Measurements from ENCODE around the gene VCX. TPM values are rescaled to one million over a fixed set of nuclear protein-coding genes. Genes with fewer than 3 reads are reported as not detected.
"Not testable (repeated sequence)": the region's sequence is repeated elsewhere in the genome, so short reads cannot be mapped to it uniquely, and the experiment has no call there.

The VCX gene
- total RNA-seq (2021; fragmentation: NEBNext Ultra II Directional; extraction: Animal tissue kit (Norgen Biotek cat#: 25700)) = not detected
- long read RNA-seq = 0 reads

GRCh38 chrX:7842871-7843270, at the start of gene VCX:
TSS of gene VCX (plus strand) at chrX:7843171. CDS start at chrX:7843204, 33 bp downstream.
- not testable (repeated sequence) for H3K9me3 Mint-ChIP-seq; H3K27me3 Mint-ChIP-seq (ENCODE audit: insufficient read depth); H3K27ac Mint-ChIP-seq; H3K36me3 Mint-ChIP-seq (ENCODE audit: low read depth); H3K4me1 Mint-ChIP-seq (ENCODE audit: low read depth); H3K4me3 Mint-ChIP-seq; DNase-seq

- no peaks in the 10 kb centered on the region for H3K9me3 Mint-ChIP-seq
- TF ChIP-seq, protein P1, sequence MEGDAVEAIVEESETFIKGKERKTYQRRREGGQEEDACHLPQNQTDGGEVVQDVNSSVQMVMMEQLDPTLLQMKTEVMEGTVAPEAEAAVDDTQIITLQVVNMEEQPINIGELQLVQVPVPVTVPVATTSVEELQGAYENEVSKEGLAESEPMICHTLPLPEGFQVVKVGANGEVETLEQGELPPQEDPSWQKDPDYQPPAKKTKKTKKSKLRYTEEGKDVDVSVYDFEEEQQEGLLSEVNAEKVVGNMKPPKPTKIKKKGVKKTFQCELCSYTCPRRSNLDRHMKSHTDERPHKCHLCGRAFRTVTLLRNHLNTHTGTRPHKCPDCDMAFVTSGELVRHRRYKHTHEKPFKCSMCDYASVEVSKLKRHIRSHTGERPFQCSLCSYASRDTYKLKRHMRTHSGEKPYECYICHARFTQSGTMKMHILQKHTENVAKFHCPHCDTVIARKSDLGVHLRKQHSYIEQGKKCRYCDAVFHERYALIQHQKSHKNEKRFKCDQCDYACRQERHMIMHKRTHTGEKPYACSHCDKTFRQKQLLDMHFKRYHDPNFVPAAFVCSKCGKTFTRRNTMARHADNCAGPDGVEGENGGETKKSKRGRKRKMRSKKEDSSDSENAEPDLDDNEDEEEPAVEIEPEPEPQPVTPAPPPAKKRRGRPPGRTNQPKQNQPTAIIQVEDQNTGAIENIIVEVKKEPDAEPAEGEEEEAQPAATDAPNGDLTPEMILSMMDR (IDR thresholded peaks at IDR 0.05) = no peak
Observed at GRCh38 chrX:7798327-7798726, 44.6 kb upstream of the VCX start.

GRCh38 chrX:7801711-7802110, 41.3 kb upstream of the VCX start:
- Mint-ChIP-seq H3K27ac (no peak overlapping the region), H3K9me3 (peaks cover 2% of the 10 kb centered on the region; the same call in 1 of the 2 replicates), H3K36me3 (ENCODE audit: low read depth) (no peaks in the 10 kb centered on the region), H3K27me3 (ENCODE audit: insufficient read depth) (no peaks in the 10 kb centered on the region), H3K4me1 (ENCODE audit: low read depth) (no peaks in the 10 kb centered on the region), H3K4me3 (no peak overlapping the region)
- TF ChIP-seq, protein P1 (IDR thresholded peaks at IDR 0.05) = no peak
- DNase-seq = no peak

More at GRCh38 chrX:7798327-7798726, 44.6 kb upstream of the VCX start:
- Mint-ChIP-seq H3K27ac (no peak overlapping the region), H3K4me1 (ENCODE audit: low read depth) (no peaks in the 10 kb centered on the region), H3K36me3 (ENCODE audit: low read depth) (no peaks in the 10 kb centered on the region), H3K4me3 (no peak overlapping the region), H3K27me3 (ENCODE audit: insufficient read depth) (no peaks in the 10 kb centered on the region)
- DNase-seq = no peak

- H3K27me3 Mint-ChIP-seq (ENCODE audit: insufficient read depth) = no peaks in the 10 kb centered on the region; the same call in 1 of the 2 replicates
Observed at GRCh38 chrX:7815166-7815805, 27.7 kb upstream of the VCX start.

GRCh38 chrX:7828594-7828993, 14.4 kb upstream of the VCX start:
- Mint-ChIP-seq H3K27ac (no peak overlapping the region), H3K36me3 (ENCODE audit: low read depth) (no peaks in the 10 kb centered on the region), H3K4me1 (ENCODE audit: low read depth) (no peaks in the 10 kb centered on the region), H3K4me3 (no peak overlapping the region), H3K27me3 (ENCODE audit: insufficient read depth) (no peaks in the 10 kb centered on the region; the same call in 1 of the 2 replicates), H3K9me3 (peaks cover 1% of the 10 kb centered on the region; the same call in 1 of the 2 replicates)
- DNase-seq = no peak
- TF ChIP-seq, protein P1 (IDR thresholded peaks at IDR 0.05) = no peak

More at GRCh38 chrX:7815166-7815805, 27.7 kb upstream of the VCX start:
- Mint-ChIP-seq H3K9me3 (peaks cover 10% of the 10 kb centered on the region), H3K36me3 (ENCODE audit: low read depth) (no peaks in the 10 kb centered on the region), H3K4me3 (no peak overlapping the region), H3K4me1 (ENCODE audit: low read depth) (no peaks in the 10 kb centered on the region), H3K27ac (no peak overlapping the region)
- DNase-seq = no peak
- TF ChIP-seq, protein P1 (IDR thresholded peaks at IDR 0.05) = no peak

- TF ChIP-seq, protein P1 (IDR thresholded peaks at IDR 0.05) = no peak
- DNase-seq = no peak
- no peaks in the 10 kb centered on the region for H3K4me1 Mint-ChIP-seq (ENCODE audit: low read depth)
- H3K36me3 Mint-ChIP-seq (ENCODE audit: low read depth) = no peaks in the 10 kb centered on the region
- H3K4me3 Mint-ChIP-seq = no peak overlapping the region
- H3K9me3 Mint-ChIP-seq = peaks cover 4% of the 10 kb centered on the region; the same call in 1 of the 2 replicates
- no peaks in the 10 kb centered on the region for H3K27me3 Mint-ChIP-seq (ENCODE audit: insufficient read depth)
- no peak overlapping the region for H3K27ac Mint-ChIP-seq
Observed at GRCh38 chrX:7841084-7841805, 1.7 kb upstream of the VCX start.
